ENCODE measurements around the gene OSBPL3.

Gene OSBPL3

GRCh38 chr7:24751484-24751883, 228.5 kb downstream of the OSBPL3 start:
- ChIA-PET CTCF (interaction anchor here (1.2 kb wide), 1 partner anchor 348 kb away, joined by 3 read pairs; no protein-coding TSS in a partner anchor), POLR2A (interaction anchor here (3.5 kb wide), 1 partner anchor 10 kb away, joined by 12 read pairs; no protein-coding TSS in a partner anchor)
- no peak for TF ChIP-seq ZNF221 (tag by site-specific recombination; IDR thresholded peaks at IDR 0.05; ENCODE audit: borderline replicate concordance)
- no peak for TF ChIP-seq ZNF704 (tag by site-specific recombination; IDR thresholded peaks at IDR 0.05)
- TF ChIP-seq MEIS1 (CRISPR knock-in tag; IDR thresholded peaks at IDR 0.05; ENCODE audit: borderline replicate concordance) = no peak
- TF ChIP-seq WT1 (tag by site-specific recombination; IDR thresholded peaks at IDR 0.05) = no peak
- no peak for TF ChIP-seq TSHZ1 (tag by site-specific recombination; IDR thresholded peaks at IDR 0.05; ENCODE audit: borderline replicate concordance)
- TF ChIP-seq GLIS1 (tag by site-specific recombination; IDR thresholded peaks at IDR 0.05) = no peak
- no peak for TF ChIP-seq PBX3 (CRISPR knock-in tag; IDR thresholded peaks at IDR 0.05)
- no peak for TF ChIP-seq ZNF560 (tag by site-specific recombination; IDR thresholded peaks at IDR 0.05; ENCODE audit: borderline replicate concordance)
- H3K4me3 ChIP-seq (ENCODE audit: low read depth, low read length) = no peak overlapping the region
- no peaks in the 10 kb centered on the region for H3K36me3 ChIP-seq (ENCODE audit: control insufficient read depth in 2 of 2, insufficient read depth in 1 of 2, low read length in 2 of 2)
- no peaks in the 10 kb centered on the region for H3K9me3 ChIP-seq (ENCODE audit: control insufficient read depth, insufficient read depth, low read depth, low read length)
- no peak overlapping the region for H3K27ac ChIP-seq (ENCODE audit: extremely low read depth, low read depth, low read length)
- H3K4me1 ChIP-seq (ENCODE audit: control insufficient read depth, insufficient read depth, low read length) = no peaks in the 10 kb centered on the region

GRCh38 chr7:24750441-24751055, 229.4 kb downstream of the OSBPL3 start:
- TF ChIP-seq ZNF501 (tag by site-specific recombination; IDR thresholded peaks at IDR 0.05) (no peak), ZNF549 (tag by site-specific recombination; IDR thresholded peaks at IDR 0.05) (no peak), ZSCAN23 (tag by site-specific recombination; IDR thresholded peaks at IDR 0.05) (no peak), KLF8 (tag by site-specific recombination; IDR thresholded peaks at IDR 0.05) (no peak), ZNF335 (tag by site-specific recombination; conservative IDR thresholded peaks at IDR 0.05) (no peak), ZNF510 (tag by site-specific recombination; IDR thresholded peaks at IDR 0.05; ENCODE audit: insufficient replicate concordance) (no peak), ZNF843 (tag by site-specific recombination; IDR thresholded peaks at IDR 0.05) (no peak), ZNF585B (tag by site-specific recombination; IDR thresholded peaks at IDR 0.05) (no peak)
- no peaks in the 10 kb centered on the region for H3K9me3 ChIP-seq (ENCODE audit: control insufficient read depth, insufficient read depth, low read depth, low read length)
- no peak overlapping the region for H3K27ac ChIP-seq (ENCODE audit: extremely low read depth, low read depth, low read length)
- H3K4me1 ChIP-seq (ENCODE audit: control insufficient read depth, insufficient read depth, low read length) = no peaks in the 10 kb centered on the region
- ChIA-PET POLR2A (interaction anchor here (0.6 to 3.5 kb wide), 2 partner anchors 9 to 11 kb away, joined by 7 to 12 read pairs; no protein-coding TSS in a partner anchor), CTCF (interaction anchor here (0.5 to 1.8 kb wide), 3 partner anchors 62 to 348 kb away, joined by 4 to 7 read pairs (median 5); no protein-coding TSS in a partner anchor)
- no peaks in the 10 kb centered on the region for H3K36me3 ChIP-seq (ENCODE audit: control insufficient read depth in 2 of 2, insufficient read depth in 1 of 2, low read length in 2 of 2)
- H3K4me3 ChIP-seq (ENCODE audit: low read depth, low read length) = no peak overlapping the region

- no peaks in the 10 kb centered on the region for H3K9me3 ChIP-seq (ENCODE audit: control insufficient read depth, insufficient read depth, low read depth, low read length)
- no peaks in the 10 kb centered on the region for H3K4me1 ChIP-seq (ENCODE audit: control insufficient read depth, insufficient read depth, low read length)
- ChIA-PET CTCF (no interaction called here), POLR2A (no interaction called here)
- H3K36me3 ChIP-seq (ENCODE audit: control insufficient read depth in 2 of 2, insufficient read depth in 1 of 2, low read length in 2 of 2) = no peaks in the 10 kb centered on the region
- TF ChIP-seq REST (tag by site-specific recombination; IDR thresholded peaks at IDR 0.05) (peak; percentile 82), SP2 (tag by site-specific recombination; IDR thresholded peaks at IDR 0.05) (no peak)
- H3K27ac ChIP-seq (ENCODE audit: extremely low read depth, low read depth, low read length) = no peak overlapping the region
- H3K4me3 ChIP-seq (ENCODE audit: low read depth, low read length) = no peak overlapping the region
Observed at GRCh38 chr7:24748521-24748920, 231.5 kb downstream of the OSBPL3 start.

Data from HEK293 (cell line).